Panc1 (cell line): ENCODE measurements around the gene CD44. TPM values are rescaled to one million over a fixed set of nuclear protein-coding genes. Genes with fewer than 3 reads are reported as not detected.

Experiments used
- ATAC-seq: fragments of 200-7000 bp; cut with Tn5 transposase; 2 replicates; pipeline ENCODE4 v1.9.1; 2020; ENCODE audit warnings: mild to moderate bottlenecking, moderate library complexity
- BruUV-seq: library from RNA; stranded (reverse); fragments of 400-500 nt; replicated peaks from 2 replicates; lab custom pipeline; 2021; lab: Mats Ljungman, UMichigan
- CTCF ChIA-PET: fragments of 300-600 bp; sonication (Branson Sonifier 250); formaldehyde crosslinking; loops from one replicate; lab custom pipeline; 2022; ENCODE audit warnings: antibody characterized with exemption; lab: Charles Lee
- POLR2A ChIA-PET: fragments of 300-600 bp; sonication (Branson Sonifier 250); formaldehyde crosslinking; loops from one replicate; lab custom pipeline; 2022; ENCODE audit warnings: antibody characterized with exemption; lab: Charles Lee
- DNase-seq: peaks from one replicate; pipeline ENCODE4 v3.0.0-alpha.2; 2010; ENCODE audit warnings: low read depth, low spot score
- H3K27ac ChIP-seq: 2 replicates; pipeline ENCODE4 v1.5.1; 2011; ENCODE audit warnings: mild to moderate bottlenecking, low read length, inconsistent platforms
- H3K27me3 ChIP-seq: fragments of 200-500 bp; sonication (Bioruptor generic); 2 replicates; pipeline ENCODE4 v1.6.0; 2014; ENCODE audit warnings: low read length, inconsistent platforms; ENCODE audit not compliant: control insufficient read depth, insufficient read depth
- H3K36me3 ChIP-seq: fragments of 200-500 bp; sonication (Bioruptor generic); 2 replicates; pipeline ENCODE4 v1.5.1; 2014; ENCODE audit warnings: inconsistent platforms, mild to moderate bottlenecking, low read length, moderate library complexity; ENCODE audit not compliant: control insufficient read depth, insufficient read depth
- H3K4me1 ChIP-seq: 2 replicates; pipeline ENCODE4 v1.5.1; 2011; ENCODE audit warnings: inconsistent platforms, mild to moderate bottlenecking, low read length, moderate library complexity; ENCODE audit not compliant: control insufficient read depth, insufficient read depth
- H3K4me3 ChIP-seq, 2 experiments: 2 replicates each; pipeline ENCODE4 v1.5.1; 2011 to 2012; ENCODE audit warnings: low read depth in 2 of 2, low read length in 2 of 2, mild to moderate bottlenecking in 2 of 2, inconsistent platforms in 1 of 2, moderate library complexity in 1 of 2
- H3K9me3 ChIP-seq: fragments of 200-500 bp; sonication (Bioruptor generic); 2 replicates; pipeline ENCODE4 v1.5.1; 2014; ENCODE audit warnings: low read depth, mild to moderate bottlenecking, inconsistent platforms, low read length, moderate library complexity; ENCODE audit not compliant: control insufficient read depth, insufficient read depth
- POLR2AphosphoS5 ChIP-seq: IDR thresholded peaks from 2 replicates; pipeline ENCODE4 v1.6.1; 2012; ENCODE audit warnings: mild to moderate bottlenecking, low read depth, low read length, moderate library complexity
- REST ChIP-seq, 2 experiments: IDR thresholded peaks; 2 replicates each; pipeline ENCODE4 v1.6.1; 2011 to 2012; ENCODE audit warnings: low read depth in 2 of 2, control low read depth in 1 of 2, low read length in 1 of 2, mild to moderate bottlenecking in 1 of 2, moderate library complexity in 1 of 2; ENCODE audit not compliant: insufficient read depth in 1 of 2
- SIN3A ChIP-seq: IDR thresholded peaks from 2 replicates; pipeline ENCODE4 v1.6.1; 2012; ENCODE audit warnings: low read depth, mild to moderate bottlenecking, low read length, moderate library complexity, borderline replicate concordance; ENCODE audit not compliant: insufficient read depth
- TCF7L2 ChIP-seq: IDR thresholded peaks from 2 replicates; pipeline ENCODE4 v1.6.1; 2011; ENCODE audit warnings: mild to moderate bottlenecking, low read depth, low read length, inconsistent platforms
- in situ Hi-C: cut with HindIII; loops from 2 replicates; pipeline ENCODE4 v1.10.0; 2016; ENCODE audit warnings: low sequenced_read_pairs, low pct_unique_long_range_greater_than_20kb
- intact Hi-C: fragments of 100-400 bp; cut with micrococcal nuclease; formaldehyde crosslinking; loops from one replicate; pipeline ENCODE4 v1.10.0; 2022; ENCODE audit not compliant: unreplicated experiment
- total RNA-seq: library from RNA; stranded (reverse); gene quantifications from one replicate; pipeline ENCODE4 v1.2.1, GENCODE V29; 2021; ENCODE audit not compliant: unreplicated experiment
- TF ChIP-seq, protein P1 (sequence below): fragments of 450-650 bp; IDR thresholded peaks from 2 replicates; pipeline ENCODE4 v1.5.1; 2017; ENCODE audit warnings: mild to moderate bottlenecking

Gene CD44
- total RNA-seq, 1 experiment from 2014 or later, result 1,819 TPM

DNA sequence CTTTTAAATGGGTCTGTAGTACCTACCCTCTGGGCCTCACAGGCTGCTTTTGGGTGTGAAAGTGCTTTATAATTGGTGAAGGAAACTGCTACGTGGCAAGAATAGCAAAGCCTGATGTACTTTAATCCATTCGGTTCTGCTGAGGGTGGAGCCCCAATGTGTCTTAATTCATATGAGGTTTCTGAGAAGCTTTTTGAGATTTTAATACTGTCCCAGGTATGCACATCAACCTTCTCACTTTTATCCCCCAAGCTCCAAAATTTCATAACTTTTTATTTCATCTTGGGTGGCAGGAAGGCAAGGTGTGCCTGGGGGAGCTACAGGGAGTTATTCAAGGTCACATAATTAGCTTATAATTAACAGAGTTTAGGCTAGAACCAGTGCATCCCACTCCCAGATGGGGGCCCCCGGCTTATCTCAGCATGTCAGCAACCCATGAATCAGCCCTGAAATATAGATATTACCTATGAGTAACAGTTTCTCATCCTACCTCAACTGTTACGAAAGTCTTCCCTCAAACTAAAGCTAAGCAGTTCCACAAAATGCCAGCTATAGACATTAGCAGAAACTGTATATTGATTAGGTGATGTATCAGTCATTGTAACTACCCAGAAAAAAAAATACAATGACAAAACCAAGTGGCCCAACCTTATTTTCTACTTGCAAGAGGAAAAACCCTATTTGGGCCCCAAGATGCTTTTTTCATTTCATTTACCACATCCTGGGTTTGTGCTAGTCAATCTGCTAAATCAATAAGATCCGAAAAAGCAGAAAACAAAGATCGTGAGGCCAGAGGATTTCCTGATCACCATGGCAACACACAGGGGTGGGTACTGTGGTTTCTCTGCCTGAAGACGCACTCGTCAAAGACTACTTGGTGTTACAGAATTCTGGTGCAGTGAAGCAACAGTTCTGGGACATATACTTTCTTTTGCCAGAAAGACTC lies 26.7 kb downstream of the CD44 start:
- in situ Hi-C loops, result no loop called here
- POLR2A ChIA-PET, result no interaction called here
- BruUV-seq, result TSS peak; percentile 1
- intact Hi-C loops, result no loop called here
- H3K27ac ChIP-seq, result peak overlapping the region; percentile 99
- peaks cover 10% of the 10 kb centered on the region; the same call in 1 of the 2 replicates for H3K36me3 ChIP-seq
- H3K9me3 ChIP-seq, result no peaks in the 10 kb centered on the region
- H3K4me3 ChIP-seq, result peak overlapping the region in 1 of 2 experiments; percentile 15; a peak in 1 of 4 replicates
- CTCF ChIA-PET, result no interaction called here
- ATAC-seq (peak; percentile 2), DNase-seq (no peak)
- H3K27me3 ChIP-seq, result no peaks in the 10 kb centered on the region
- no peak for TF ChIP-seq TCF7L2
- TF ChIP-seq, protein P1, sequence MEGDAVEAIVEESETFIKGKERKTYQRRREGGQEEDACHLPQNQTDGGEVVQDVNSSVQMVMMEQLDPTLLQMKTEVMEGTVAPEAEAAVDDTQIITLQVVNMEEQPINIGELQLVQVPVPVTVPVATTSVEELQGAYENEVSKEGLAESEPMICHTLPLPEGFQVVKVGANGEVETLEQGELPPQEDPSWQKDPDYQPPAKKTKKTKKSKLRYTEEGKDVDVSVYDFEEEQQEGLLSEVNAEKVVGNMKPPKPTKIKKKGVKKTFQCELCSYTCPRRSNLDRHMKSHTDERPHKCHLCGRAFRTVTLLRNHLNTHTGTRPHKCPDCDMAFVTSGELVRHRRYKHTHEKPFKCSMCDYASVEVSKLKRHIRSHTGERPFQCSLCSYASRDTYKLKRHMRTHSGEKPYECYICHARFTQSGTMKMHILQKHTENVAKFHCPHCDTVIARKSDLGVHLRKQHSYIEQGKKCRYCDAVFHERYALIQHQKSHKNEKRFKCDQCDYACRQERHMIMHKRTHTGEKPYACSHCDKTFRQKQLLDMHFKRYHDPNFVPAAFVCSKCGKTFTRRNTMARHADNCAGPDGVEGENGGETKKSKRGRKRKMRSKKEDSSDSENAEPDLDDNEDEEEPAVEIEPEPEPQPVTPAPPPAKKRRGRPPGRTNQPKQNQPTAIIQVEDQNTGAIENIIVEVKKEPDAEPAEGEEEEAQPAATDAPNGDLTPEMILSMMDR, result no peak
- no peak for TF ChIP-seq SIN3A
- no peak for TF ChIP-seq REST (IDR thresholded peaks at IDR 0.05; ENCODE audit: insufficient read depth in 1 of 2, low read depth in 2 of 2, low read length in 1 of 2)
- TF ChIP-seq POLR2AphosphoS5, result no peak; the same call in 1 of the 2 replicates
- H3K4me1 ChIP-seq, result peaks cover 100% of the 10 kb centered on the region

GRCh38 chr11:35166369-35167360 lies 27.7 kb downstream of the CD44 start:
- BruUV-seq, result no TSS peak
- ChIA-PET POLR2A (interaction anchor here (0.6 to 0.7 kb wide), 2 partner anchors 17 to 244 kb away, joined by 3 to 6 read pairs; no protein-coding TSS in a partner anchor), CTCF (interaction anchor here (0.6 kb wide), 1 partner anchor 980 kb away, joined by 3 read pairs; no protein-coding TSS in a partner anchor)
- in situ Hi-C loops, result no loop called here
- DNase-seq (no peak), ATAC-seq (peak; percentile 66)
- TF ChIP-seq SIN3A (peak; percentile 62; the same call in 1 of the 2 replicates), POLR2AphosphoS5 (peak; percentile 81; the same call in 1 of the 2 replicates), TCF7L2 (no peak), REST (IDR thresholded peaks at IDR 0.05; ENCODE audit: insufficient read depth in 1 of 2, low read depth in 2 of 2, low read length in 1 of 2) (no peak)
- TF ChIP-seq, protein P1, result no peak
- intact Hi-C loops, result no loop called here
- peak overlapping the region; percentile 99 for H3K27ac ChIP-seq
- peaks cover 100% of the 10 kb centered on the region for H3K4me1 ChIP-seq
- peak overlapping the region in 1 of 2 experiments; percentile 12; a peak in 2 of 4 replicates for H3K4me3 ChIP-seq
- peaks cover 9% of the 10 kb centered on the region; the same call in 1 of the 2 replicates for H3K36me3 ChIP-seq
- H3K27me3 ChIP-seq, result no peaks in the 10 kb centered on the region
- no peaks in the 10 kb centered on the region for H3K9me3 ChIP-seq
